Natural killer cell treated with Interleukin-12 subunit alpha and Interleukin-12 subunit beta and Interleukin-15 and Interleukin-18, amount 100 ng/mL, for 72 hours (primary cell): ENCODE measurements around the gene FASLG. TPM values are rescaled to one million over a fixed set of nuclear protein-coding genes. Genes with fewer than 3 reads are reported as not detected.

Experiments
- ATAC-seq, 2 donors: fragments of 150-1000 bp; cut with Tn5 transposase in 1 of 2; sonication (Bioruptor Pico), chemical (Tn5 transposase) in 1 of 2; 2 replicates each; pipeline ENCODE4 v1.10.0; 2021
- DNase-seq: peaks from one replicate; pipeline ENCODE4 v3.0.0; 2022; ENCODE audit warnings: low spot score
- H3K27ac Mint-ChIP-seq, 2 donors: 1 replicate in 1 of 2; 2 replicates in 1 of 2; pipeline ENCODE4 v1.8.0; 2022; ENCODE audit warnings: mixed read lengths in 2 of 2, mild to moderate bottlenecking in 1 of 2, moderate library complexity in 1 of 2
- H3K27me3 Mint-ChIP-seq, 2 donors: 1 replicate in 1 of 2; 2 replicates in 1 of 2; pipeline ENCODE4 v1.8.0; 2022; ENCODE audit warnings: mixed read lengths in 2 of 2
- H3K36me3 Mint-ChIP-seq: one replicate; pipeline ENCODE4 v1.8.0; 2022; ENCODE audit warnings: mixed read lengths
- H3K4me1 Mint-ChIP-seq, 2 donors: 1 replicate in 1 of 2; 2 replicates in 1 of 2; pipeline ENCODE4 v1.8.0; 2022; ENCODE audit warnings: low read depth in 2 of 2, mixed read lengths in 2 of 2, mild to moderate bottlenecking in 1 of 2
- H3K4me3 Mint-ChIP-seq: one replicate; pipeline ENCODE4 v1.8.0; 2022; ENCODE audit warnings: mixed read lengths
- H3K9me3 Mint-ChIP-seq: 2 replicates; pipeline ENCODE4 v1.8.0; 2022; ENCODE audit warnings: mixed read lengths
- total RNA-seq, 2 donors: library from RNA; stranded (reverse); gene quantifications; one replicate each; pipeline ENCODE4 v1.2.3, GENCODE V29; 2022

Gene FASLG
- total RNA-seq, 2 donors from 2014 or later = 80.6 to 195 TPM

DNA sequence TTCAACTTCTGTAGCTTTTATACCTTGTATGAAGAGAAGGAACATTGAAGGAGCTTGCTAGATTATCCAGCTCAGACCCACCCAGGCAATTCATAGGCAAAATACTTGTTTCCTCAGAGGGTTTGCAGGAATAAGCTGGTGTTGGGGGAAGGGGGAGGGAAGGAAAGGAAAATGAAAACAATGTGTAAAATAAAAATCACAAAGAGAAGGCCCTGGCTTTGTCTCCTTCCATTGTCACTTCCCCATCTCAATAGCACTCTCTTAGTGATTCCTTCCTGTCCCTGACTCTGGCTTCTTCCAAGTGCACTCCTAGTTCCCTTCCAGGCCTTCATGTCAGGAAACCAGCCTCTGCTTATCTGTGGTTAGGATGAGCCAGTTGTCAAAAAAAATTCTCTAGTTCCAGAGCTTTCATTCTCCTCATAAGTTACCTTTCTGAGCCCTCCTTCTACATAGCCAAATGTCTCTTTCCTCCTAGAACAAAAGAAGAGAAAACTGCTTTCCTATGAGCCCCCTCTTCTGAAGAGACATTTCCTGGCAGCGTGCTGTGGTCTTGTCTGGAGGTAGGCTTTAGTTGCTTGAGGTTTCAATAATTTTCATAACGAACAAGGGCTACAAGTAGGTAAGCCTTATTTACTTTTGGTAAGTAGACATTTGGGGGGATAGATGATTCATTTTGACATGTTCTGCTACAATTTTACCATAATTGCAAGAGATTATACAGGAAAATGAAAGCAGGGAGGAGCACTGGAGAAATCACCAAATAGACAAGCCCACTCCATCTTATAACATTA, 45.7 kb downstream of the FASLG start:
- H3K36me3 Mint-ChIP-seq = peaks cover 12% of the 10 kb centered on the region
- H3K4me3 Mint-ChIP-seq = no peak overlapping the region
- no peaks in the 10 kb centered on the region for H3K27me3 Mint-ChIP-seq
- no peak overlapping the region for H3K27ac Mint-ChIP-seq
- peak; percentile 67 for DNase-seq
- peak; percentile 66 to 68 for ATAC-seq
- H3K4me1 Mint-ChIP-seq = peaks cover 28 to 45% of the 10 kb centered on the region in 2 donors
- peaks cover 3% of the 10 kb centered on the region for H3K9me3 Mint-ChIP-seq

DNA sequence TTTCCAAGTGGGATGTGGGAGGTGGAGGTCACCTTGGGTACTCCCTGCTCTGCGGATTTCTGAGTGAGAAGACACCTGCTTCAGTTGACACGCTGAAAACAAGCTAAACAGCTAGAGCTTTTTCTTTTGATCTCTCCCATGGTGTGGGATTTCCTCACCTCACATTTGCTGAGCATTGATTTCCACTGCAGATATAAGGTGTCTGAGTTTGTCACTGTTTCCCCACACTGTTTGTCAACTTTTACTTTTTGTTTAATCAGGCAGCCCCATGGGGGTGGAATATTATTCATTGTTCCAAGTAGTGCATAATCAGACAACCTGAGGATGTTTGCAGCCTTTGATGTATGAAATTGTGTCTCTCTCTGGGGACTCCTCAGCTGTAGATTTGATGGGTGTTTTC, 49.5 kb downstream of the FASLG start:
- peaks cover 37 to 40% of the 10 kb centered on the region in 2 donors for H3K4me1 Mint-ChIP-seq
- H3K27me3 Mint-ChIP-seq = no peaks in the 10 kb centered on the region
- peak; percentile 67 for DNase-seq
- H3K27ac Mint-ChIP-seq = no peak overlapping the region
- peaks cover 23% of the 10 kb centered on the region for H3K36me3 Mint-ChIP-seq
- no peak overlapping the region for H3K4me3 Mint-ChIP-seq
- peak; percentile 55 to 66 for ATAC-seq
- peaks cover 9% of the 10 kb centered on the region for H3K9me3 Mint-ChIP-seq

DNA sequence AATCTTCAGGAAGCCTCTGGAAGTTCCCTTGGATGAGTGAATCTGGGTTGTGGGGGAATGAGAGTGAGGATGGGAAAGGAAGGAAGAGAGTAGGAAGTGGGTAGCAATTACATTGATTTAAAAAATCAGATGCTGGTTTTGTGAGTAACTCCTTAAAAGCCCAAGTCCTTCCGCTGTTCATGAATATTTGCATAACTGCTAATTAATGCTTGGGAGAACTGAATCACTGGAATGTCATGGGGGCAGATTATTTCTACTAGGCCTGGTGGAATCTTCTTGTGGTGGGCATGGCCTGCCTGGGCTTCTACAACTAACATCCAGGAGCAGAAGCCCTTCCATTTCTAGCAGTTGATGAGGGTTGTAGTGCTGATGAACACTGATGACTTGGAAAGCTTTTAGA, 52.7 kb downstream of the FASLG start:
- Mint-ChIP-seq H3K4me1 (peaks cover 42 to 52% of the 10 kb centered on the region in 2 donors), H3K4me3 (no peak overlapping the region)
- no peak for ATAC-seq

DNA sequence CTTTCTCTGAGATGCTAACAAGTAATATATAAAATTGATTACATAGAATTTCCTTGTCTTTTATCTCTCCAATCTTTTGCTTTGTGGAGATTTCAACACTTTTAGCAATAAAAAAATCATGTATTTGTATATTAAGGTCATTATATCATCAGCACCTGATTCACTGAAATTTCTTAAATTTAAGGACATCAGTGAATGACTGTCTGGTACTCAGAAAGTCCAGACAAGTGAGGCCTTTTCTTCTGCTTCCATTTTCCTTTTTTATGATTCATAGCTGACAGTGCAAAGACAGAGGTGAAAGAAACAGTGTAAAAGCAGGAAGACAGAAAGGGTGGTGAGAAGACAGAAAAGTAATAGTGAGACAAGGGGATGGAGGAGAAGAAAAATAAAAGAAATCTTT, 54.6 kb downstream of the FASLG start:
- H3K4me3 Mint-ChIP-seq = peak overlapping the region; percentile 75
- peak in 1 of 2 donors; percentile 64 for ATAC-seq

More for the DNA sequence above, 52.7 kb downstream of the FASLG start:
- DNase-seq = no peak
- Mint-ChIP-seq H3K36me3 (peaks cover 23% of the 10 kb centered on the region), H3K9me3 (peaks cover 10% of the 10 kb centered on the region), H3K27ac (no peak overlapping the region), H3K27me3 (no peaks in the 10 kb centered on the region)

More for the DNA sequence above, 54.6 kb downstream of the FASLG start:
- peaks cover 42 to 60% of the 10 kb centered on the region in 2 donors for H3K4me1 Mint-ChIP-seq
- peaks cover 10% of the 10 kb centered on the region for H3K9me3 Mint-ChIP-seq
- peaks cover 17% of the 10 kb centered on the region for H3K36me3 Mint-ChIP-seq
- peak overlapping the region; percentile 72 to 80 for H3K27ac Mint-ChIP-seq
- no peak for DNase-seq
- H3K27me3 Mint-ChIP-seq = no peaks in the 10 kb centered on the region

Other genes starting within 250 kb of the FASLG start
- gene C1orf105, start 238.4 kb upstream of the FASLG start, total RNA-seq = not detected
- 10 to 100 TPM; 22.4 to 27.0 TPM for gene PIGC, start 215.0 kb upstream of the FASLG start, total RNA-seq
- gene SUCO, start 126.0 kb upstream of the FASLG start, total RNA-seq = 10 to 100 TPM; 59.7 to 66.9 TPM